GM21529 (cell line): Measurements from ENCODE around the gene HYAL2.
"Not testable (repeated sequence)": the region's sequence is repeated elsewhere in the genome, so short reads cannot be mapped to it uniquely, and the experiment has no call there.

ENCODE experiments used
- ATAC-seq: cut with Tn5 transposase; IDR thresholded peaks from one replicate; pipeline ENCODE4 v1.9.1; 2021; ENCODE audit not compliant: unreplicated experiment

The HYAL2 gene

DNA sequence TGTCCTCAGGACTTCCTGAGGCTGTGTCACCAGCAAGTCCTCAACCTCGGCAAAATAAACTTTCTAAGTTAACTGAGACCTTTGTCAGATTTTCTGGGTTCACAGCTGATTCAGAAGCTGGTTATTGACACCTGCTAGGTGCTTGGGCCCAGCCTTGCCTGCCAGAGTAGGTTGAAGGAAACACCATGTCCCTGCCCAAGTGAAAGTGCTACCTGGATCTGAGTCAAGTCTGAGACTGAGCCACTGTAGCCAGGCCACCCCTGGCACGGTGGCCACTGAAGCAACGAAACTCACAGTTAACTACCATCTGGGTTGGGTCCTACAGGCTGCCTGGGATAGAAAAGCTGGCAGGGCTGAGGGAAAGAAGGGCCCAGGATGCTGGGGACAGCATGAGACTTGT lies 8.2 kb downstream of the HYAL2 start:
- ATAC-seq, result no peak

DNA sequence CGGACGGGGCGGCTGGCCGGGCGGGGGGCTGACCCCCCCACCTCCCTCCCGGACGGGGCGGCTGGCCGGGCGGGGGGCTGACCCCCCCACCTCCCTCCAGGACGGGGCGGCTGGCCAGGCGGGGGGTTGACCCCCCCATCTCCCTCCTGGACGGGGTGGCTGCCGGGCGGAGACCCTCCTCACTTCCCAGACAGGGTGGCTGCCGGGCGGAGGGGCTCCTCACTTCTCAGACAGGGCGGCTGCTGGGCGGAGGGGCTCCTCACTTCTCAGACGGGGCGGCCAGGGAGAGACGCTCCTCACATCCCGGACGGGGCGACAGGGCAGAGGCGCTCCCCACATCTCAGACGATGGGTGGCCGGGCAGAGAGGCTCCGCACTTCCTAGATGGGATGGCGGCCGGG lies 10.5 kb downstream of the HYAL2 start:
- ATAC-seq, result not testable (repeated sequence)

DNA sequence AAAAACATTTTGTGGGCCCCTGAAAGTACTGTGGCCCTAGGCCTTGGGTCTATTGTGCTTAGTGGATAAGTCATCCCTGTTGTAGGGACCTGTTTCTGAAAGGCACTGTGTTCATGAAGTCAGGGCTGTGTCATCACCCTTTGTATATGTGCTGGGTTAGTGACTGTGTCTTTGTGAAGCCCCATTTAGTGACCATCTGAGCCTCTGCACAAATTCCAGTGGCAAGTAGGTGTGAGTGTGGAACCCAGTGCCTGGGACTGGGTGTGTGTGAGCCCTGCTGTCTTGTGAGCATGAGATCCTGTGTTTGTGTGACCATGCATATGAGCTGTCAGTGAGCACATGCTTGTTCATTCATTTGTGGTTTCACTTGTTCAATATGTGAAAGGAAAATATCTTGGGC lies 17.9 kb downstream of the HYAL2 start:
- ATAC-seq, result no peak

DNA sequence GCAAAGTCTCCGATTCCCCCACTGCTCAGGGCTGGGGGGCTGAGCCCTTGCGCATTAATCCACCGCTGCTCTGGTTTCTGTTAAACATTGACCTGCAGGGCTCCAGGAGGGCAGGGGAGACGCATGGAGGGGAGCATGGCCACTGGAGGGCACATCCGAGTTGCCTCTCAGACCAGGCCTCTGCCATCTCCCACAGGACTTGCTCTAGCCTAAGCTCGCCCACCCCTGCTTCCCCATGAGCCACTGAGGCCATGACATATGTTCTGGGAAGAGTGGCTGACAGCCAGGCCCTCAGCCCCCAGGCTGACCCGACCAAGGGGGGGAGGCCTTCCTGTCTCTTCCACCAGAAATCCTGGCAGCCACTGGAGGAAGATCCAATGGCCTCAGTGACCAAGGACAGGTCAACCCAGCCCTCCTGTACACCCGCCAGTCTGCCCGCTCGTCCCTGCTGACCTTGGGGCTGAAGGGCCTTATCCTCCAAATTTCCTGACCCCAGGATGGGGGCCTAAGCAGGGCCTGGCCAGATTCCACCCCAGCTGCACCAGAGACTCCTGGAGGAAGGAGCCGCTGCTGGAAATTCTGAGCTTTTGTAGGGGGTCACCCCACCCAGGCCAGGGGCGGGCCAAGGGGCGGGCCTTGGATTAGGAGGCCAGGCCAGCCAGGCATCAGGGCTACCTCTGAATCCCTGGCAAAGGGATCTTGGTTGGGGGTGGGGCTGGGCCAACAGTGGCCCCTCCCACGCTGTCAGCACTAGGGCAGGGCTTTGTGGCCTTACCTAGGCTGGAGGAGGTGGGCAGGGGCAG lies 19.3 kb downstream of the HYAL2 start, which contains the start of gene HYAL1:
HYAL1 (minus strand) TSS at position 562 of the 803 bp plus-strand sequence. CDS start 618 bp downstream, outside the sequence.
- no peak for ATAC-seq

DNA sequence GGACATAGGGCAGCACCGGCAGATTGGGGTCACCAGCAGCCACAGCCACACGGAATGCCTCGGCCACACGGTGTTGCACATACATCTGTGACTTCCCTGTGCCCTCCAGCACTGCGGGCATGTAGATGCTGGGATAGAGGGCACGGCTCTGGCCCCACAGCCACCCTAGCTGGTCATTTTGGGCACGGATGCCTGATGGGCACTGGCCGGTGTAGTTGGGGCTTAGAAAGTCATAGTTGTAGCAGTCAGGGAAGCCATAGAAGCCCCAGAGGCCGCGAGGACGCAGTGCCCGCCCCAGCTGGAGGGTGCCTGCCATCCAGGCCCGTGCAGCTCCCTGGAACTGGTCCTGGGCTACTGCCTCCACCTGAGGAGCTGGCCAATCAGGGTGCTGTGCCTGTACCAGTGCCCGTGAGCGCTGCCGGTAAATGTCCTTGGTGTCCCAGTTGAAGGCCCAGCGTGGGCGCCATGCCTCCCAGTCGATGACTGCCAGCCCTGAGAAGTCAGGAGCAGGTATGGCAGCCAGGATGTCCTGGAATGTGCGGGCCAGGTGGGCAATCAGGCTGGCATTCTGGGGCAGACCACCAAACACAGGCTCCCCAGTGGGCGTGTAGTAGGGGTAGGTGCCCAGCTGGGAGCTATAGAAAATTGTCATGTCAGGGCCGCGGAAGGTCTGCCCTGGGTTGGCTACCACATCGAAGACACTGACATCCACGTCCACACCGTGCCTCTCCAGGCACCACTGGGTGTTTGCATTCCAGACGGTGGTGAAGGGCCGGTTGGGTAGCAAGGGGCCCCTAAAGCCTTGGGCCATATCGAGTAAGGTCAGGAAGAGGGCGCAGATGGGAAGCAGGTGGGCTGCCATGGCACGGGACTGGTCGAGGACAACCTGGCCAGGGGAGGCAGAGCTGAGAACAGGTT lies 20.2 kb downstream of the HYAL2 start:
- no peak for ATAC-seq

DNA sequence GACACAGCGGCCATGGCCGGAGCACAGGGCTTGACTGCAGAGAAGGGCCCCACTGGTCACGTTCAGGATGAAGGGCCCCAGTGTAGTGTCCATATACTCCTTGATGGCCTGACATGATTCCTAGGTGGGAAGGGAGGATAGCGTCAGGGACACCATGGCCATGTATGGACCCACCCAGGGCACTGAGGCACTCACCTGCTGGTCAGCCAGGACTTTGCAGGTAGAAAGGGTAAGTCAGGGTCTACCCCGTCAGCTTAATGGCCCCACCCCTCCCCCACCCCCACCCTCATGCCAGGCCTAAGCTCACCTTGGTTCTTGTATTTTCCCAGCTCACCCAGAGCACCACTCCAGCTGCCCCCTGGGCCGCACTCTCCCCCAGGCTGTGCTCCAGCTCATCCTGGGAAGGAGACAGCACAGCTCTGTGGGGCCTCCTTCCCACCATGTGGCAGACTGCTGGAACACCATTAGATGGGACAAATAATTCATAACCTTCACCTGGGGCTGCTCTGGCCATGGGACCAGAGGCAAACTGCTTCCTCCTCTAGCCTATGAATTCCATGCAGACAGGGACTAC lies 21.8 kb downstream of the HYAL2 start:
- ATAC-seq, result no peak

- no peak for ATAC-seq
Measured at GRCh38 chr3:50299929-50300680, 22.4 kb downstream of the HYAL2 start.

- no peak for ATAC-seq
Measured at GRCh38 chr3:50299638-50299928, 23.0 kb downstream of the HYAL2 start.

- peak; percentile 80 for ATAC-seq
Measured at GRCh38 chr3:50298836-50299637, 23.5 kb downstream of the HYAL2 start, which contains the start of the genes HYAL3 and NAA80. TSS of gene HYAL3 (minus strand) at chr3:50299405. CDS start at chr3:50295602, 3,803 bp downstream. TSS of gene NAA80 (minus strand) at chr3:50299405. CDS start at chr3:50297463, 1,942 bp downstream.

GRCh38 chr3:50297896-50298725 lies 24.4 kb downstream of the HYAL2 start:
- no peak for ATAC-seq

DNA sequence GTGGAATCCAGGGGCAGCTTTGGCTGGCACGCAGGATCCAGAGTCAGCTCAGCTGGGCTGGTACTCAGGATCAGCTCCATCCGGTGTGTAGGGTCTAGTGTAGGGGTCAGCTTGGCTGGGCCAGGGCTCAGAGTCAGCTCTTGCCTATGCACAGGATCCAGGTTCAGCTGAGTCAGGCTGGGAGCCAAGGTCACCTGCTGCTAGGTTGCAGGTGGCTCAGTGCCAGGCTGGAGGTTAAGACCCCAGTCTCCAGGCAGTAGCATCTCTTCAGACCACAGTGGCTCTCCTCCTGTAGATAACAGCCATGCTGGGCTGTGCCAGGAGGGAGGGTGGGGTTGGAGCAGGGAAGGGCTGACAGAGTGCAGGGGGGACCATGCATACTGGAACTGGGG lies 25.2 kb downstream of the HYAL2 start:
- no peak for ATAC-seq

GRCh38 chr3:50296721-50297383 lies 25.7 kb downstream of the HYAL2 start:
- no peak for ATAC-seq

DNA sequence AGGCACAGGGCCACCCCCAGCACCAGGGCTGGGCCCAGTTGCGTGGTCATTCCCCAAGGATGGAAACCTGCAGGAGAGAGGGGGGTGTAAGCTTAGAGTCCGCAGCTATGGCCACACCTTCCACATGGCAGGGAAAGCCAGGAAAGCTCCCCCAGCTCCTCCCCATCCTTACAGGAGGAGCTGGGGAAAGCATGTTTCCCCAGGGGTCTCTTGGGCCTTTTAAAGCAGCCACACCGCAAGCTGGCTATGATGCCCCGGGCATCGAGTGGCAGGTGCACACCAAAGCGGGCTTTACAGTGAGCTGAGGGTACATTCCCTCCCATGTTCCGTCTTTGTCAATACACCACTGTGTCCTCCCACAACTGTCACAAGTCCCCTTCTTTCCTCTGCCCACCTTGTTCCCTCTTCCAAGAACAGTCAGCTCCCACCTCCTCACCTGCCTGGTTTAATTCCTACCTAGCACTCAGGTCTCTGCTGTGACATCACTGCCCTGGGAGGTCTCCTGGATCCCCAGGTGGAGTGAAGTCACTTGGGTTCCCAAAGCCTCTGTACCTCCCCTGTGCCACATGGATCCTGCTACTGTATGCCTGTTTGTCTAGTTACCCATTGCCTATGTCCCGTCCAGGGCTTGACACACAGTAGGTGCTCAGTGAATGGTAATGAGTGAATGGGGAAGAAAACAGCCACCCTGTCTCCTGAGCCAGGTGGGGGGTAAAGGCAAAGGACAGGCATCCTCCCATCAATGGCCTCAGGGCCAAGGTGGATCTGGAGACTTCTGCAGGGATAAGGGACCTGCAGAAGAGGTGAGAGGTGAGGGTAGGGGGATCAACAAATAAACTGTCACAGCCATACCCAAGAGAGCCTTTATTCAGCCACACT lies 26.8 kb downstream of the HYAL2 start:
- no peak for ATAC-seq

DNA sequence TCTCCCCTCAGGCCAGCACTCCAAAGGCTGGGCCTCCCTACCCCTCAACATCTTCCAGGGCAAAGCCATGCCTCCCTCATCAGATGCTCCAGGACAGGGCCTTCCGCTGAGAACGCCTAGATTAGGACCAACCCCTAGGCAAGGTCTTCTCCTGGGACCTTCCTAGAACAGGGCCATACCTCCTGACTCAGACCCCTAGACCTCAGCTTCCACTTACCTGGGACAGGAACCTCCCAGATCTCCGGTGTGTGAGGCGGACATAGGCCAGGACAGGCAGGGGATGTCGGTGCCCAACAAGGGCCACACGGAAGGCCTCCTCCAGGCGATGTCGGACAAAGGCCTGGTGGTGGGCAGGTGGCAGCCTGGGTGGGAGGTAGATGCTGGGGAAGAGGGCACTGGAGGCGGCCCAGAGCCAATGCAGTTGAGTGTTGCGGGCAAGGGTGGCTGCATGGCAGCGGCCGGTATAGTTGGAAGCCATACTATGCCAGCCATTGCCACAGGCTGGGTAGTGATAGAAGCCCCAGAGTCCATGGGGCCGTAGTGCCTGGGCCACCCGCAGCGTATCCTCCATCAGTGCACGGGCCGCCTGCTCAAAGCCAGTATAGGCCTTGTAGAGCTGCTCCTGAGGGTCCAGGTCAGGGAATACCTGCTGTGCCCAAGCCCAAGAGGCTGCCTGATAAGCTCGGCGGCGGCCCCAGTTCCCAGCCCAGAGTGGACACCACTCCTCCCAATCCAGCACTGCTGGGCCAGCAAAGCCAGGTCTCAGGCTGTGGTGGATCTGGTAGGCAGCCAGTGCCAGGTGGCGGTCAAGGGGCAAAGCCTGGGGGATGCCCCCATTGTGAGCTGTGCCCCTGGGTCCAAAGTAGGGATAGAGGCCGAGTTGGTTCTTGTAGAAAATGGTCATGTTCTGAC lies 27.8 kb downstream of the HYAL2 start:
- ATAC-seq, result no peak

DNA sequence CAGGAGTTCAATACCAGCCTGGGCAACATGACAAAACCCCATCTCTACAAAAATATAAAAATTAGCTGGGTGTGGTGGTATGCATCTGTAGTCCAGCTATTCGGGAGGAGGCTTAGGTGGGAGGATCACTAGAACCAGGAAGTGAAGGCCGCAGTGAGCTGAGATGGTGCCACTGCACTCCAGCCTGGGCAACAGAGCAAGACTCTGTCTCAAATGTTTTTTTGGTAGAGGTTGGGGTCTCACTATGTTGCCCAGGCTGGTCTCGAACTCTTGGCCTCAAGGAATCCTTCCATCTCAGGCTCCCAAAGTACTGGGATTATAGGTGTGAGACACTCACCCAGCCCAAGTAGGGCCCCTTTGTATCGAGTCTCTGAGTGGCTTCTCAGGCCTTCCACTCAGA lies 28.5 kb downstream of the HYAL2 start:
- ATAC-seq, result no peak

- no peak for ATAC-seq
Measured at GRCh38 chr3:50293079-50293801, 29.3 kb downstream of the HYAL2 start.
